Colonic mucosa (tissue), 4 donors: ENCODE measurements around the gene CBX5. TPM values are rescaled to one million over a fixed set of nuclear protein-coding genes. Genes with fewer than 3 reads are reported as not detected.
"Not testable (repeated sequence)": the region's sequence is repeated elsewhere in the genome, so short reads cannot be mapped to it uniquely, and the experiment has no call there.

Experiments
- DNase-seq: peaks from one replicate; pipeline ENCODE4 v3.0.0-alpha.2; 2020
- H3K27ac ChIP-seq: fragments of 200-600 bp; one replicate; pipeline ENCODE4 v1.8.0; 2021
- H3K27me3 ChIP-seq: fragments of 200-600 bp; one replicate; pipeline ENCODE4 v1.8.0; 2021
- H3K36me3 ChIP-seq: fragments of 200-600 bp; one replicate; pipeline ENCODE4 v1.8.0; 2021
- H3K4me1 ChIP-seq: fragments of 200-600 bp; one replicate; pipeline ENCODE4 v1.8.0; 2021; ENCODE audit warnings: mild to moderate bottlenecking
- H3K4me3 ChIP-seq: fragments of 200-600 bp; one replicate; pipeline ENCODE4 v1.8.0; 2021
- H3K9ac ChIP-seq, 2 donors: one replicate each; pipeline ENCODE4 v1.7.0; 2013; ENCODE audit warnings: control low read depth in 2 of 2, low read depth in 2 of 2, low read length in 2 of 2
- H3K9me3 ChIP-seq: fragments of 200-600 bp; one replicate; pipeline ENCODE4 v1.8.0; 2021
- intact Hi-C: fragments of 100-400 bp; cut with DNase I; formaldehyde crosslinking; loops from one replicate; pipeline ENCODE4 v1.14.1; 2022
- total RNA-seq, 2 donors: library from RNA; stranded (reverse); fragmentation: NEBNext Ultra II Directional in 1 of 2; extraction: Animal tissue kit (Norgen Biotek cat#: 25700) in 1 of 2; gene quantifications; one replicate each; pipeline ENCODE4 v1.2.1, GENCODE V29; 2021
- TF ChIP-seq, protein P1 (sequence below): fragments of 200-600 bp; IDR thresholded peaks from one replicate; pipeline ENCODE4 v1.8.0; 2022; ENCODE audit warnings: antibody characterized with exemption, mild to moderate bottlenecking
- donor health status: healthy.
- donor health status: DM: no; HTN: no; CAD: no.
- donor health status: DM: no; HTN: no; CAD: no.

The CBX5 gene
- total RNA-seq, 2 donors from 2014 or later = 49.3 to 77.5 TPM

DNA sequence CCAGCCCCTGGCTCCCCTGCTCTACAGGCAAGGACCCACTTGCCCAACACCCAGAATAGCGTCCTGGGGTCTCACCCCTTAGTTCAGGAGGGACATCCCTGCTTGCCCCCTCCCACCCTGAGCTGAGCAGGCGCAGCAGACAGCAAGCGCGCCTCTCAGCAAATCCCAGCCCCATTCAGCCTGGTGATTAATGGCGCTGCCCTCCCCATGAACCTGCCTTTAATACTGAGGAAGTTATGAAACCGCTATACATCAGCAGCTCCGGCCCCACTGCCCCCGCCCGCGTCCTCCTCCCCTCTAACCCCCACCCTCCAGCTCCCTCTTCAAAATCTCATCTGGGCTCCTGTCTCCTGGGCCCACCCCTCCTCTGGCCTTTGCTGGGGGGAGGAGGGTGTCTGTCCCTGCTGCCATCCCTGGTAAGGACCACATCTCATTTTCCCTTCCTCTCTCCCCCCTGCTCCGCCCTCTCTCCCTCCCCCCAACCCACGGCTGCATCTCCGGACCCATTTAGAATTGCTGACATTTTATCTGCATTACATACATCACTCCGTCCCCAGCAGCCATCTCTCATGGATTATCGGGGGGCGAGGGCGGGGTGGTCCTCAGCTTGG lies 84.1 kb downstream of the CBX5 start:
- Histone ChIP-seq H3K9me3 (no peaks in the 10 kb centered on the region), H3K36me3 (no peaks in the 10 kb centered on the region), H3K27ac (no peak overlapping the region), H3K9ac (no peak overlapping the region), H3K4me1 (no peaks in the 10 kb centered on the region), H3K27me3 (peaks cover 77% of the 10 kb centered on the region), H3K4me3 (no peak overlapping the region)
- TF ChIP-seq, protein P1, sequence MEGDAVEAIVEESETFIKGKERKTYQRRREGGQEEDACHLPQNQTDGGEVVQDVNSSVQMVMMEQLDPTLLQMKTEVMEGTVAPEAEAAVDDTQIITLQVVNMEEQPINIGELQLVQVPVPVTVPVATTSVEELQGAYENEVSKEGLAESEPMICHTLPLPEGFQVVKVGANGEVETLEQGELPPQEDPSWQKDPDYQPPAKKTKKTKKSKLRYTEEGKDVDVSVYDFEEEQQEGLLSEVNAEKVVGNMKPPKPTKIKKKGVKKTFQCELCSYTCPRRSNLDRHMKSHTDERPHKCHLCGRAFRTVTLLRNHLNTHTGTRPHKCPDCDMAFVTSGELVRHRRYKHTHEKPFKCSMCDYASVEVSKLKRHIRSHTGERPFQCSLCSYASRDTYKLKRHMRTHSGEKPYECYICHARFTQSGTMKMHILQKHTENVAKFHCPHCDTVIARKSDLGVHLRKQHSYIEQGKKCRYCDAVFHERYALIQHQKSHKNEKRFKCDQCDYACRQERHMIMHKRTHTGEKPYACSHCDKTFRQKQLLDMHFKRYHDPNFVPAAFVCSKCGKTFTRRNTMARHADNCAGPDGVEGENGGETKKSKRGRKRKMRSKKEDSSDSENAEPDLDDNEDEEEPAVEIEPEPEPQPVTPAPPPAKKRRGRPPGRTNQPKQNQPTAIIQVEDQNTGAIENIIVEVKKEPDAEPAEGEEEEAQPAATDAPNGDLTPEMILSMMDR = no peak
- no peak for DNase-seq
- intact Hi-C loops = no loop called here

DNA sequence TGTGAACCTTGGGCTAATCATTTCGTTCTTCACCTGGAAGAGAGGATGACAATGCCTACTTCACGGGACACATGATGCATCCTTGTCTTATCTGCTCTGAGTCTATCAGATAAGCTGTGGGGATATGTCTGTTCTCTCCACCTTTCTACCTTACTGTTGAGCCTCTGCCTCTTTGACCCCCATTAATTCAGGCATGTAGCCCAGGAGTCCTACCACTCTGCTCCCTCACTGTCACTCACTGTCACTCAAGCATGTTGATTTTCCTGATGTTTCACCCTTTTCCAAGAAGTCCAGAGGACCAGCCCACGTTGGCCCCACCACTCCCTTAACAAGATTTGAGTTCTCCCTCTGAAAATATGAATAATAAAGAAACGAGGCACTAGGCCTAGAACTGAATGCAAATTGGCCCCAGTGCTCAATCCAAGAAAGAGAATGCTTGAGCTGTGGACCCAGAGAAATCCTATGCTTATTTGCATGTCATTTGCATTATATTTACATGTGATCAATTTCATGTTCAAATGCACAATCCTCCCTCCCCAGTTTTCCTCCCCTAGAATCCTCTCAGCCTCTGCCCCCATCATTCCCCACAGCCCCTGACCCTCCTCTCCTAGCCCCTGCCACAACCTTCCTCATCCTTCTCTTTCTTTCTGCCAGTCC lies 84.7 kb downstream of the CBX5 start:
- no peak for DNase-seq
- intact Hi-C loops = no loop called here
- Histone ChIP-seq H3K9ac (no peak overlapping the region), H3K36me3 (no peaks in the 10 kb centered on the region), H3K27me3 (peaks cover 71% of the 10 kb centered on the region), H3K4me1 (no peaks in the 10 kb centered on the region), H3K9me3 (no peaks in the 10 kb centered on the region), H3K4me3 (no peak overlapping the region), H3K27ac (no peak overlapping the region)
- TF ChIP-seq, protein P1 = no peak

DNA sequence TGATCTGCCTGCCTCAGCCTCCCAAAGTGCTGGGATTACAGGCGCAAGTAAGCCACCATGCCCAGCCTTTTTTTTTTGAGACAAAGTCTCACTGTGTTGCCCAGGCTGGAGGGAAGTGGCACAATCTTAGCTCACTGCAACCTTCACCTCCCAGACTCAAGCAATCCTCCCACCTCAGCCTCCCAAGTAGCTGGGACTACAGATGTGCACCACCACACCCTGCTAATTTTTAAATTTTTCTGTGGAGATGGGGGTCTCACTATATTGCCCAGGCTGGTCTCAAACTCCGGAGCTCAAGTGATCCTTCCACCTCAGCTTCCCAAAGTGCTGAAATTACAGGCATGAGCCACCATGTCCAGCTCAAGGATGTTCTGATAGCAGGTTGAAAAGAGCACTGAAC lies 85.3 kb downstream of the CBX5 start:
- not testable (repeated sequence) for H3K4me3 ChIP-seq, H3K27ac ChIP-seq, H3K9ac ChIP-seq, H3K9me3 ChIP-seq, H3K4me1 ChIP-seq, DNase-seq, H3K36me3 ChIP-seq
- peaks cover 67% of the 10 kb centered on the region for H3K27me3 ChIP-seq
- intact Hi-C loops = loop anchor here (5.0 kb wide), 1 partner anchor 162 kb away; the partner anchor contains the start of gene HOXC5

DNA sequence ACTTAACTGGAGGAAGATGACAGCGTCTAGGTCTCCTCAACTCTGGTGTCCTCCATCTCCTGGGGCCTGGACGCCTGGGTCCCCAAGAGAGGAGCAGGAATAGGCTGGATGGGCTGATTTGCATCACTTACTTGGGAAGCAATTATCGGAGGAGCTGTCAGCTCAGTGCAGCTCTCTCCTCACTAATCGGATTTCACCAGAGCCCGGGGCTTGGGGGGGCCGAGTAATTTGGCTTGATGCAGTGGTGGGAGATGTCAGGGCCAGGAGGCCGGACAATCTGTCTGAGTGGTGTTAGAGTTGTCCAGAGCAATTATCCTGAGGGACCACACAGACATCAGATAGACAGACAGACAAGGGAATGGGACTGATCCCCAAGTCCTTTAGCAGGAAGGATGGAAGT lies 86.5 kb downstream of the CBX5 start:
- DNase-seq = no peak
- Histone ChIP-seq H3K27me3 (peaks cover 57% of the 10 kb centered on the region), H3K9me3 (no peaks in the 10 kb centered on the region), H3K9ac (no peak overlapping the region), H3K4me3 (no peak overlapping the region), H3K27ac (no peak overlapping the region), H3K36me3 (no peaks in the 10 kb centered on the region), H3K4me1 (no peaks in the 10 kb centered on the region)
- intact Hi-C loops = loop anchor here (5.0 kb wide), 1 partner anchor 161 kb away; the partner anchor contains the start of gene HOXC5
- TF ChIP-seq, protein P1 = no peak

DNA sequence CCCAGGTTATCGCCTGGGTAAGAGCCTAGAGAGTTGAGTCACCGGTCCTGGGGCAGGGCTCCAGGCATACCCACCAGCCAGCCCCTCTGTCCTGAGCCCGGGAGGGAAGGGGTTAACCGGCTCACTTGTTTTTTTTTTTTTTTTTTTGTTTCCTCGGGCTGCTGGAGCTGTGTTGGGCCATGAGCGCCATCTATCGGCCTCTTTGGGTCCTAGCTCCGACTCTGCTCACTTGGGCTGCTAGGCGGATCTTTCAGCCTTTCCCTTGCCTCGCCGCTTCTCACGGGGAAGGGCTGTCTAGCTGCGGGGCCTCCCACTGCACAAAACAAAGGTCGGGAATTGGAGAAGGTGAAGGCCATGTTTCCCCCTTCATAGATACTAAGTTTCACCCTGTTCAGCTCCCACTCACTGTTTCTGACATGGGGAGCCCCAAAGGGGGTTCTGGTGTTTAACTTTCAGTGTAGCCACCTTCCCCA lies 88.3 kb downstream of the CBX5 start:
- intact Hi-C loops = loop anchor here (5.0 kb wide), 1 partner anchor 159 kb away; the partner anchor contains the start of gene HOXC5
- no peaks in the 10 kb centered on the region for H3K36me3 ChIP-seq

More for the DNA sequence above, 88.3 kb downstream of the CBX5 start:
- Histone ChIP-seq H3K9ac (no peak overlapping the region), H3K27me3 (peaks cover 45% of the 10 kb centered on the region), H3K9me3 (no peaks in the 10 kb centered on the region), H3K27ac (no peak overlapping the region), H3K4me3 (no peak overlapping the region), H3K4me1 (peaks cover 4% of the 10 kb centered on the region)
- DNase-seq = peak; percentile 77
- TF ChIP-seq, protein P1 = peak; percentile 64
